SK-N-SH treated with all-trans-retinoic acid at 6 μM for 48 hours (cell line): ENCODE results near the gene CDCA3.

Experiments used
- ARNTL ChIP-seq: fragments of 450-650 bp; formaldehyde crosslinking; IDR thresholded peaks from 2 replicates; pipeline ENCODE4 v1.5.0; 2020; ENCODE audit warnings: low read depth, mild to moderate bottlenecking, moderate library complexity, borderline replicate concordance
- RARB ChIP-seq: fragments of 250-450 bp; sonication (Bioruptor Pico); IDR thresholded peaks from 2 replicates; pipeline ENCODE4 v1.8.0; 2021; ENCODE audit warnings: mild to moderate bottlenecking, moderate library complexity
- SNAI2 ChIP-seq: fragments of 250-450 bp; sonication (Bioruptor Pico); IDR thresholded peaks from 2 replicates; pipeline ENCODE4 v1.5.0; 2020; ENCODE audit warnings: mild to moderate bottlenecking, moderate library complexity
- TF ChIP-seq, protein P1 (sequence below): fragments of 250-450 bp; sonication (Bioruptor Pico); IDR thresholded peaks from 2 replicates; pipeline ENCODE4 v1.8.0; 2021; ENCODE audit warnings: low read depth, mild to moderate bottlenecking, moderate library complexity, borderline replicate concordance
- TF ChIP-seq, protein P2 (sequence below): fragments of 250-450 bp; sonication (Bioruptor Pico); IDR thresholded peaks from 2 replicates; pipeline ENCODE4 v1.8.0; 2020; ENCODE audit warnings: mild to moderate bottlenecking, moderate library complexity, borderline replicate concordance

DNA sequence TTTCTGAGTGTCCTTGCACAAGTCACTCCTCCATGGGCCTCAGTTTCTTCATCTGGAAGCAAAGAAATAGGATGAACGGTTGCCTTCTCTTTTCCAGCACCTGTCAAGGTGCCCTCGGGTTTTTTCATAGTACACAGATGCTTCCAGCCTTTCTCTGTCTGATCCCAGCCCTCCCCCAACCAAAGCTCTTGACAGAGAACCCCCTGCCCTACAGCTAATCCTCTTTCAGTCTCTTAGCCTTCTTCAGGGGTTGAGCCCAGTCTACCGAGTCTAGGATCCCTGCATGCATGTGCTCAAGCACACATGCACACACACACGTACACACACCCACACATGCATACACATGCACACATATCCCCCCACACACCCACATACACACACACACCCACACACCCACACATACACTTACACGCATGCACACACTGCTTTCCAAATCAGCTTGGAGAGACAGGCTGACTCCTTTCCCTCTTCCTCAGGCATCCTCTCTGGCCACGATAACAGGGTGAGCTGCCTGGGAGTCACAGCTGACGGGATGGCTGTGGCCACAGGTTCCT, 4.7 kb downstream of the CDCA3 start:
- TF ChIP-seq RARB (CRISPR knock-in tag): no peak
- TF ChIP-seq, protein P1, sequence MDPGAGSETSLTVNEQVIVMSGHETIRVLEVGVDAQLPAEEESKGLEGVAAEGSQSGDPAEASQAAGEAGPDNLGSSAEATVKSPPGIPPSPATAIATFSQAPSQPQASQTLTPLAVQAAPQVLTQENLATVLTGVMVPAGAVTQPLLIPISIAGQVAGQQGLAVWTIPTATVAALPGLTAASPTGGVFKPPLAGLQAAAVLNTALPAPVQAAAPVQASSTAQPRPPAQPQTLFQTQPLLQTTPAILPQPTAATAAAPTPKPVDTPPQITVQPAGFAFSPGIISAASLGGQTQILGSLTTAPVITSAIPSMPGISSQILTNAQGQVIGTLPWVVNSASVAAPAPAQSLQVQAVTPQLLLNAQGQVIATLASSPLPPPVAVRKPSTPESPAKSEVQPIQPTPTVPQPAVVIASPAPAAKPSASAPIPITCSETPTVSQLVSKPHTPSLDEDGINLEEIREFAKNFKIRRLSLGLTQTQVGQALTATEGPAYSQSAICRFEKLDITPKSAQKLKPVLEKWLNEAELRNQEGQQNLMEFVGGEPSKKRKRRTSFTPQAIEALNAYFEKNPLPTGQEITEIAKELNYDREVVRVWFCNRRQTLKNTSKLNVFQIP (CRISPR knock-in tag): no peak
- TF ChIP-seq, protein P2, sequence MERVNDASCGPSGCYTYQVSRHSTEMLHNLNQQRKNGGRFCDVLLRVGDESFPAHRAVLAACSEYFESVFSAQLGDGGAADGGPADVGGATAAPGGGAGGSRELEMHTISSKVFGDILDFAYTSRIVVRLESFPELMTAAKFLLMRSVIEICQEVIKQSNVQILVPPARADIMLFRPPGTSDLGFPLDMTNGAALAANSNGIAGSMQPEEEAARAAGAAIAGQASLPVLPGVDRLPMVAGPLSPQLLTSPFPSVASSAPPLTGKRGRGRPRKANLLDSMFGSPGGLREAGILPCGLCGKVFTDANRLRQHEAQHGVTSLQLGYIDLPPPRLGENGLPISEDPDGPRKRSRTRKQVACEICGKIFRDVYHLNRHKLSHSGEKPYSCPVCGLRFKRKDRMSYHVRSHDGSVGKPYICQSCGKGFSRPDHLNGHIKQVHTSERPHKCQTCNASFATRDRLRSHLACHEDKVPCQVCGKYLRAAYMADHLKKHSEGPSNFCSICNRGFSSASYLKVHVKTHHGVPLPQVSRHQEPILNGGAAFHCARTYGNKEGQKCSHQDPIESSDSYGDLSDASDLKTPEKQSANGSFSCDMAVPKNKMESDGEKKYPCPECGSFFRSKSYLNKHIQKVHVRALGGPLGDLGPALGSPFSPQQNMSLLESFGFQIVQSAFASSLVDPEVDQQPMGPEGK: no peak
- no peak for TF ChIP-seq ARNTL (CRISPR knock-in tag)
- no peak for TF ChIP-seq SNAI2 (CRISPR knock-in tag)
